Gastrocnemius medialis (tissue), 4 donors: ENCODE measurements around the gene PEAK3.

ENCODE experiments used
- POLR2A ChIP-seq, 2 donors: fragments of 450-650 bp; IDR thresholded peaks; one replicate each; pipeline ENCODE4 v1.6.1; 2017; ENCODE audit warnings: antibody characterized with exemption in 2 of 2, mild to moderate bottlenecking in 2 of 2, moderate library complexity in 2 of 2
- TF ChIP-seq, protein P1 (sequence below), 5 experiments: fragments of 450-650 bp in 3 of 5; fragments of 200-600 bp in 2 of 5; sonication (generic) in 2 of 5; IDR thresholded peaks in 4 of 5; conservative IDR thresholded peaks in 1 of 5; 1 replicate in 4 of 5; 2 replicates in 1 of 5; pipeline ENCODE4 v1.5.1; 2016 to 2019; ENCODE audit warnings: antibody characterized with exemption in 5 of 5, mild to moderate bottlenecking in 3 of 5, moderate library complexity in 3 of 5

DNA sequence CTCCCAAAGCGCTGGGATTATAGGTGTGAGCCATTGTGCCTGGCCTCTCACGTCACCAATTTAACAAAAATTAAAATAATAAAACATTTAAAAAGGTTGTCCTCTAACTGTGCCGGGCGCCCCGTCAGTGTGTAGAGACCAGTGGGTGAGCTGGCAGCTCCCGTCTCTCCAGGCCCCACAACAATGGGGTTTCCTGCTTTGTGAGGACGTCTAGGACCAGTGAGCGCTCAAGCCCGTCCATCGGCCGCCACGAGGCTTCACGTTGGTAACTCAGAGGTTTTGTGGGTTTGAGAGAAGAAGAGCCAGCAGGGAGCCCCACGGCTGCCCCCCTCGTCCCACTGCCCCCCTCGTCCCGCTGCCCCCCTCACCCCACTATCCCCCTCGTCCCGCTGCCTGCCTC is 41.7 kb upstream of the PEAK3 start:
- no peak for TF ChIP-seq POLR2A (IDR thresholded peaks at IDR 0.05)
- TF ChIP-seq, protein P1, sequence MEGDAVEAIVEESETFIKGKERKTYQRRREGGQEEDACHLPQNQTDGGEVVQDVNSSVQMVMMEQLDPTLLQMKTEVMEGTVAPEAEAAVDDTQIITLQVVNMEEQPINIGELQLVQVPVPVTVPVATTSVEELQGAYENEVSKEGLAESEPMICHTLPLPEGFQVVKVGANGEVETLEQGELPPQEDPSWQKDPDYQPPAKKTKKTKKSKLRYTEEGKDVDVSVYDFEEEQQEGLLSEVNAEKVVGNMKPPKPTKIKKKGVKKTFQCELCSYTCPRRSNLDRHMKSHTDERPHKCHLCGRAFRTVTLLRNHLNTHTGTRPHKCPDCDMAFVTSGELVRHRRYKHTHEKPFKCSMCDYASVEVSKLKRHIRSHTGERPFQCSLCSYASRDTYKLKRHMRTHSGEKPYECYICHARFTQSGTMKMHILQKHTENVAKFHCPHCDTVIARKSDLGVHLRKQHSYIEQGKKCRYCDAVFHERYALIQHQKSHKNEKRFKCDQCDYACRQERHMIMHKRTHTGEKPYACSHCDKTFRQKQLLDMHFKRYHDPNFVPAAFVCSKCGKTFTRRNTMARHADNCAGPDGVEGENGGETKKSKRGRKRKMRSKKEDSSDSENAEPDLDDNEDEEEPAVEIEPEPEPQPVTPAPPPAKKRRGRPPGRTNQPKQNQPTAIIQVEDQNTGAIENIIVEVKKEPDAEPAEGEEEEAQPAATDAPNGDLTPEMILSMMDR (IDR thresholded peaks at IDR 0.05 in 4 of 5, conservative IDR thresholded peaks at IDR 0.05 in 1 of 5), result no peak
